SK-N-SH (cell line): ENCODE data around the gene STXBP1.

Experiments used
- CTCF ChIP-seq: fragments of 200-600 bp; sonication (generic); IDR thresholded peaks from 2 replicates; pipeline ENCODE4 v1.6.1; 2017; ENCODE audit warnings: antibody characterized with exemption, mild to moderate bottlenecking, moderate library complexity
- MAX ChIP-seq: IDR thresholded peaks from 2 replicates; pipeline ENCODE4 v1.4.0; 2012; ENCODE audit warnings: low read depth
- POLR2AphosphoS5 ChIP-seq: IDR thresholded peaks from 2 replicates; pipeline ENCODE4 v1.6.1; 2012; ENCODE audit warnings: low read depth, low read length
- RAD21 ChIP-seq: IDR thresholded peaks from 2 replicates; pipeline ENCODE4 v1.6.1; 2012; ENCODE audit warnings: mild to moderate bottlenecking, low read length
- REST ChIP-seq: IDR thresholded peaks from 2 replicates; pipeline ENCODE4 v1.6.1; 2012; ENCODE audit warnings: mild to moderate bottlenecking, low read depth, low read length, moderate library complexity
- USF1 ChIP-seq: IDR thresholded peaks from 2 replicates; pipeline ENCODE4 v1.4.0; 2012; ENCODE audit warnings: low read depth, borderline replicate concordance

GRCh38 chr9:127712371-127712770 lies 100.3 kb downstream of the STXBP1 start:
- TF ChIP-seq CTCF = no peak
- no peak for TF ChIP-seq RAD21
- TF ChIP-seq MAX = no peak
- TF ChIP-seq POLR2AphosphoS5 = no peak
- TF ChIP-seq REST = no peak
- no peak for TF ChIP-seq USF1
